ENCODE measurements around the gene RPS10.

GRCh38 chr6:34472425-34472824 lies 46.6 kb upstream of the RPS10 start:
- TF ChIP-seq CTCF (IDR thresholded peaks at IDR 0.05; ENCODE audit: insufficient read depth, low read length, poor library complexity, severe bottlenecking) (no peak), EZH2phosphoT487 (conservative IDR thresholded peaks at IDR 0.05; ENCODE audit: low read length) (no peak)

Measured in SU-DHL-6 (cell line).